NCI-H510A (cell line): ENCODE measurements around the gene MTOR.
A peak's percentile ranks its signal among the peaks of the same experiment; 100 is the strongest.

Experiments
- DNase-seq: peaks from one replicate; lab custom pipeline; 2025; lab: John Stamatoyannopoulos, UW

MTOR gene

GRCh38 chr1:11061652-11062365, 200.5 kb downstream of the MTOR start:
- DNase-seq: no peak

GRCh38 chr1:11059968-11060830, 202.2 kb downstream of the MTOR start, which contains the start of gene SRM:
TSS of gene SRM (minus strand) at chr1:11060018. CDS start at chr1:11059943, 75 bp downstream.
- peak; percentile 99 for DNase-seq

- DNase-seq: no peak
Observed at GRCh38 chr1:11059155-11059967, 203.0 kb downstream of the MTOR start.

- DNase-seq: peak; percentile 92
Observed at GRCh38 chr1:11058595-11059154, 203.7 kb downstream of the MTOR start.

GRCh38 chr1:11058026-11058425, 204.3 kb downstream of the MTOR start:
- no peak for DNase-seq

- DNase-seq: no peak
Observed at GRCh38 chr1:11057477-11057876, 204.9 kb downstream of the MTOR start.
